HUES64 (cell line): ENCODE data around the gene FDXR.

Source experiments
- H3K27ac ChIP-seq: 2 replicates; pipeline ENCODE4 v1.7.0; 2013; ENCODE audit warnings: low read depth, low read length, inconsistent platforms
- H3K27me3 ChIP-seq: 2 replicates; pipeline ENCODE4 v1.6.1; 2013; ENCODE audit warnings: mild to moderate bottlenecking, low read length; ENCODE audit not compliant: insufficient read depth
- H3K36me3 ChIP-seq: 2 replicates; pipeline ENCODE4 v1.6.1; 2013; ENCODE audit warnings: mild to moderate bottlenecking, low read length; ENCODE audit not compliant: insufficient read depth
- H3K4me1 ChIP-seq: 2 replicates; pipeline ENCODE4 v1.6.1; 2013; ENCODE audit warnings: mild to moderate bottlenecking, low read length, moderate library complexity; ENCODE audit not compliant: insufficient read depth
- H3K4me3 ChIP-seq: 2 replicates; pipeline ENCODE4 v1.5.1; 2013; ENCODE audit warnings: mild to moderate bottlenecking, low read length, moderate library complexity
- H3K9ac ChIP-seq: 2 replicates; pipeline ENCODE4 v1.6.1; 2013; ENCODE audit warnings: mild to moderate bottlenecking, low read depth, low read length
- H3K9me3 ChIP-seq: 2 replicates; pipeline ENCODE4 v1.6.1; 2013; ENCODE audit warnings: low read depth, low read length; ENCODE audit not compliant: insufficient read depth
- WGBS: fragments of 150-250, 120-280 bp; methylation state at CpG from one replicate; pipeline ENCODE4 v1.1.7; 2013; ENCODE audit warnings: missing lambda C conversion rate; 5-methylcytosine and 5-hydroxymethylcytosine counted together

The FDXR gene

GRCh38 chr17:74815067-74815466 lies 57.7 kb downstream of the FDXR start:
- H3K9ac ChIP-seq: no peak overlapping the region
- WGBS: 94% methylated on average over 7 of the region's 7 CpGs
- H3K4me3 ChIP-seq: no peak overlapping the region
- no peaks in the 10 kb centered on the region for H3K27me3 ChIP-seq
- peaks cover 9% of the 10 kb centered on the region; the same call in 1 of the 2 replicates for H3K36me3 ChIP-seq
- H3K9me3 ChIP-seq: no peaks in the 10 kb centered on the region
- H3K27ac ChIP-seq: no peak overlapping the region
- peaks cover 3% of the 10 kb centered on the region; the same call in 1 of the 2 replicates for H3K4me1 ChIP-seq

GRCh38 chr17:74814453-74814852 lies 58.3 kb downstream of the FDXR start:
- Histone ChIP-seq H3K27ac (no peak overlapping the region), H3K36me3 (peaks cover 7% of the 10 kb centered on the region; the same call in 1 of the 2 replicates), H3K9ac (no peak overlapping the region), H3K9me3 (no peaks in the 10 kb centered on the region), H3K27me3 (no peaks in the 10 kb centered on the region), H3K4me3 (no peak overlapping the region), H3K4me1 (peaks cover 3% of the 10 kb centered on the region; the same call in 1 of the 2 replicates)
- WGBS: 85% methylated on average over 5 of the region's 5 CpGs
